T-helper 1 cell treated with Interleukin-12 subunit alpha and Interleukin-12 subunit beta and Interleukin-4 antibody, amounts not matched to agents 30 ng/mL and 1 ng/mL, for 36 hours (primary cell): Measurements from ENCODE around the gene TOMM70. TPM values are rescaled to one million over a fixed set of nuclear protein-coding genes. Genes with fewer than 3 reads are reported as not detected.
"Not testable (repeated sequence)": the region's sequence is repeated elsewhere in the genome, so short reads cannot be mapped to it uniquely, and the experiment has no call there.

ENCODE experiments used
- intact Hi-C: fragments of 100-400 bp; cut with micrococcal nuclease; formaldehyde crosslinking; loops from one replicate; pipeline ENCODE4 v1.15.1; 2024
- total RNA-seq: library from RNA; stranded (reverse); gene quantifications from 2 replicates; pipeline ENCODE4 v1.2.3, GENCODE V29; 2022

The TOMM70 gene
- total RNA-seq, 1 donor from 2014 or later = 45.3 TPM

- intact Hi-C loops = loop anchor here (5.0 to 10.0 kb wide), 3 partner anchors 162 to 1444 kb away; partner anchors contain the start of genes NXPE3, TMEM45A and ZBTB11
Observed at GRCh38 chr3:100330651-100331050, 70.2 kb downstream of the TOMM70 start.

DNA sequence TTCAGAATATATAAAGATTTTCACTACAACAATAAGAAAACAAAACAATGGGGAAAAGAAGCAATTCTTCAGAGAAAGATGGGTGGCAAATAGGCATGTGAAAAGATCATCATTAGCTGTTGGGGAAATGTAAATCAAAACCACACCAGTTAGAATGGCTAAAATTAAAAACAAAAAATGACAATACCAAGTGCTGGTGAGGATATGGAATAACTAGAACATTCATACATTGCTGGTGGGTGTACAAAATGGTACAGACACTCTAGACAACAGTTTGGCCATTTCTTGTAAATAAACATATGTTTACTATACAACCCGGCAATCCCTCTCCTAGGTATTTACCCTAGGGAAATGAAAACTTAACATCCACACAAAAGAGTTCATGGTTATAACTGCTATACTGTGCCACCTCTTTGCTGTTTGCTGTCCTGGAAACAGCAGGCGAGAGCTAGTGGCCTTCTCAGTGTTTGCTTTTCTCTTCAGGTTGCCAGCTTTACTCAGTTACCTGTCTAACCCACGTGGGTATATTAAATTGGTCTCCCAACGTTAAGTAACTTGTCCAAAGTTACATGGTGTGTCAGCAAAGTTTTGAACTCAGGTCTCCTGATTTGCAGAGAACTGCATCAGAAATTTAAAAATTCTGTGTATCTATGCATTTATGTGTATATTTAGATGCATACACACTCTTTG, 70.9 kb downstream of the TOMM70 start:
- intact Hi-C loops = loop anchor here (5.0 to 10.0 kb wide), 3 partner anchors 162 to 1445 kb away; partner anchors contain the start of genes NXPE3, TMEM45A and ZBTB11

DNA sequence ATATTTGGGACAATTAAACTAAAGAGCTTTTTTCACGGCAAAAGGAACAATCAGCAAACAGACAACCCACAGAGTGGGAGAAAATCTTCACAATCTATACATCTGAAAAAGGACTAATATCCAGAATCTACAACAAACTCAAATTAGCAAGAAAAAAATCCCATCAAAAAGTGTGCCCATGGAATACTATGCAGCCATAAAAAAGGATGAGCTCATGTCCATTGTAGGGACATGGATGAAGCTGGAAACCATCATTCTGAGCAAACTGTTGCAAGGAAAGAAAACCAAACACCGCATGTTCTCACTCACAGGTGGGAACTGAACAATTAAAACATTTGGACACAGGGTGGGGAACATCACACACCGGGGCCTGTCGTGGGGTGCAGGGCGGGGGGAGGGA, 73.5 kb downstream of the TOMM70 start:
- intact Hi-C loops = not testable (repeated sequence)

- intact Hi-C loops = no loop called here
Observed at GRCh38 chr3:100325827-100326226, 75.1 kb downstream of the TOMM70 start.

- intact Hi-C loops = no loop called here
Observed at GRCh38 chr3:100324044-100324443, 76.8 kb downstream of the TOMM70 start.

GRCh38 chr3:100319951-100320350, 80.9 kb downstream of the TOMM70 start:
- intact Hi-C loops = loop anchor here (5.0 kb wide), 2 partner anchors 332 to 417 kb away; no protein-coding TSS in a partner anchor

DNA sequence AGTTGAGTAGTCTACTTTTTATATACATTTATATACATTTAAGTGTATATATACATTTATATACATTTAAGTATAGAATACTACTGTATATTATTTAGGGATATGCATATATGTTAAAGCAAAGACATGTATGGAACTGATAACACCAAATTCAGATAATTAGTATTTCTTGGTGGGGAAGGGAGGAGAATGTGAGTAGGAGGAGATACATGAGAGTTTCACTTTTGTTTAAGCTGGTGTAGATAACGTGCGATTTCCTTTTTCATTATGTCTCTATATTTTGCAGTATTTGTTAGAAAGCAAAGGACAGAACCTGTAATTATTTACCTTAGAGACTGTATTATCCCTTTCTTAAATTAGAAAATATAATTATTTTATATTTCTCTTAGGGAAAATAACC, 83.0 kb downstream of the TOMM70 start:
- intact Hi-C loops = loop anchor here (2.0 to 5.0 kb wide), 4 partner anchors 334 to 1063 kb away; no protein-coding TSS in a partner anchor

GRCh38 chr3:100316641-100317069, 84.2 kb downstream of the TOMM70 start:
- intact Hi-C loops = loop anchor here (1.0 to 5.0 kb wide), 12 partner anchors 18 to 1064 kb away; partner anchors contain the start of genes LNP1, NIT2, TBC1D23 and TOMM70

Other genes starting within 250 kb of the TOMM70 start
- 32.3 and 34.1 TPM in 2 replicates for gene TBC1D23, start 140.1 kb downstream of the TOMM70 start, total RNA-seq
- gene NIT2, start 66.3 kb downstream of the TOMM70 start, total RNA-seq = 42.5 and 45.5 TPM in 2 replicates
- gene LNP1, start 450 bp upstream of the TOMM70 start, total RNA-seq = 0.76 and 1.5 TPM in 2 replicates
- gene TMEM45A, start 91.5 kb upstream of the TOMM70 start, total RNA-seq = 0.10 and 0.22 TPM in 2 replicates
- gene ADGRG7, start 208.5 kb upstream of the TOMM70 start, total RNA-seq = not detected in 2 replicates